Central memory CD8-positive, alpha-beta T cell (primary cell): ENCODE measurements around the gene OR51E1.
A peak's percentile ranks its signal among the peaks of the same experiment; 100 is the strongest.

Experiments used
- ATAC-seq: fragments of 150-1000 bp; cut with Tn5 transposase; replicated peaks from 2 replicates; pipeline ENCODE4 v1.10.0; 2022; ENCODE audit warnings: mild to moderate bottlenecking, moderate FRiP score, moderate number of reproducible peaks; ENCODE audit not compliant: poor library complexity, severe bottlenecking; ENCODE audit errors: extremely low read depth
- DNase-seq, 2 donors: peaks; one replicate each; pipeline ENCODE4 v3.0.0; 2021; ENCODE audit warnings: low spot score in 2 of 2
- H3K27ac Mint-ChIP-seq: one replicate; pipeline ENCODE4 v1.8.0; 2022; ENCODE audit warnings: low read depth, mild to moderate bottlenecking, moderate library complexity, mixed read lengths
- H3K27me3 Mint-ChIP-seq: one replicate; pipeline ENCODE4 v1.8.0; 2022; ENCODE audit warnings: mixed read lengths
- H3K36me3 Mint-ChIP-seq: one replicate; pipeline ENCODE4 v1.8.0; 2022; ENCODE audit warnings: mild to moderate bottlenecking, moderate library complexity, mixed read lengths; ENCODE audit not compliant: insufficient read depth
- H3K4me1 Mint-ChIP-seq: one replicate; pipeline ENCODE4 v1.8.0; 2022; ENCODE audit warnings: mixed read lengths
- H3K4me3 Mint-ChIP-seq: one replicate; pipeline ENCODE4 v1.8.0; 2022; ENCODE audit warnings: mild to moderate bottlenecking, moderate library complexity, mixed read lengths
- H3K9me3 Mint-ChIP-seq: one replicate; pipeline ENCODE4 v1.8.0; 2022; ENCODE audit warnings: mixed read lengths

Gene OR51E1

GRCh38 chr11:4699697-4700435, 56.1 kb downstream of the OR51E1 start:
- no peaks in the 10 kb centered on the region for H3K27me3 Mint-ChIP-seq
- DNase-seq (no peak), ATAC-seq (peak; percentile 54)
- peak overlapping the region; percentile 41 for H3K4me3 Mint-ChIP-seq
- H3K27ac Mint-ChIP-seq: no peak overlapping the region
- H3K9me3 Mint-ChIP-seq: no peaks in the 10 kb centered on the region
- peaks cover 4% of the 10 kb centered on the region for H3K4me1 Mint-ChIP-seq
- H3K36me3 Mint-ChIP-seq: no peaks in the 10 kb centered on the region

- Mint-ChIP-seq H3K36me3 (no peaks in the 10 kb centered on the region), H3K4me3 (peak overlapping the region; percentile 41), H3K4me1 (peaks cover 4% of the 10 kb centered on the region), H3K27me3 (no peaks in the 10 kb centered on the region), H3K27ac (no peak overlapping the region), H3K9me3 (no peaks in the 10 kb centered on the region)
- DNase-seq (no peak), ATAC-seq (no peak)
Measured at GRCh38 chr11:4700436-4700820, 56.6 kb downstream of the OR51E1 start.

DNA sequence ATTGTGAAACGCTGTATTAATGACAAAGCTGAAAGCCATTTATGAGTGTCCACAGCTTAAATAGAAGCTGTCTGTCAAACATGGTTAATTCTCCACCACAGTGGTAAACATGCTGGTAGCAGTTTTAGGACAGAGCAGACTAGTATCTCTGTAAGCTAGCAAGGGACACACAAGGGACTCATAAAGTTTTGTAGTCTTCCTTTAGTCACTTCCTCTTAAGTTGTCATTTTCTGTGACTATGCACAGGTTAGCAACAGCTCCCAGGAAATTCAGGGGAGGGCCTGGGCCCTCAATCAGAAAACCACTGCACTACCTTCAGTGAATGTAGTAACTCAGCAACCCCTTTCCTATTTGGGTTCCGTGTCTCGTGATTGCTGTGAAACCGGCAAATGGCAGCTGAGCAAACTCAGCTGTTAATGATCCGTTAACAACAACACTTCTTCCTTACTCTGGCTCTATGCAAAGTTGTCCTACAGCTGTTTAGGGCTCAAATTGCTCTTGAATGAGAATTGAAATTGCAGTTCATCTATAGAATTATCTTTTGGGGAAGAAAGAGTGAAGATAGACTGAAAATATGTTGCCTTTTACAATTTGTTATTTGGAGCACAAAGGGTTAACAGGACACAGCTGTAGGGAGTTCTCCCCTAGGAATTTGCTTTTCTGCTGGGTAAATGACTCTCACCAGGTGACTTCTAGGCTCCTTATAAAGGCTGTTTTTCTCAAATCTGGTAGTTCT, 60.4 kb downstream of the OR51E1 start, which contains the start of gene MMP26:
MMP26 (plus strand) TSS at position 731 of the 736 bp plus-strand sequence.
- Mint-ChIP-seq H3K9me3 (no peaks in the 10 kb centered on the region), H3K27me3 (peaks cover under 1% of the 10 kb centered on the region), H3K4me3 (no peak within 1 kb of the TSS), H3K27ac (no peak within 1 kb of the TSS), H3K4me1 (peaks cover 4% of the 10 kb centered on the region), H3K36me3 (no peaks in the 10 kb centered on the region)
- ATAC-seq (no peak), DNase-seq (no peak)

GRCh38 chr11:4704790-4705334, 61.1 kb downstream of the OR51E1 start:
- H3K4me3 Mint-ChIP-seq: no peak overlapping the region
- DNase-seq: no peak

More at GRCh38 chr11:4704790-4705334, 61.1 kb downstream of the OR51E1 start:
- Mint-ChIP-seq H3K36me3 (no peaks in the 10 kb centered on the region), H3K27ac (no peak overlapping the region), H3K9me3 (no peaks in the 10 kb centered on the region), H3K27me3 (peaks cover 7% of the 10 kb centered on the region), H3K4me1 (peaks cover 1% of the 10 kb centered on the region)
- ATAC-seq: no peak
